ENCODE results near the gene ADGRB3. TPM values are rescaled to one million over a fixed set of nuclear protein-coding genes. Genes with fewer than 3 reads are reported as not detected.

ADGRB3 gene
- total and polyA plus RNA-seq, 2 donors (not counting 1 experiment from before 2014, with no cell fraction given) = not detected

- no peak overlapping the region for H3K4me3 Mint-ChIP-seq
- Histone ChIP-seq H3K9me3 (ENCODE audit: control extremely low read depth in 1 of 3, control insufficient read depth in 2 of 3, insufficient read depth in 1 of 3, low read length in 2 of 3) (no peaks in the 10 kb centered on the region), H3K4me3 (ENCODE audit: control extremely low read depth in 1 of 5, extremely low read depth in 1 of 5, insufficient read depth in 1 of 5, low read depth in 2 of 5, low read length in 4 of 5) (no peak overlapping the region), H3K79me2 (ENCODE audit: control insufficient read depth, insufficient read depth, low read length) (no peaks in the 10 kb centered on the region), H4K20me1 (ENCODE audit: control insufficient read depth, insufficient read depth, low read length, poor library complexity, severe bottlenecking) (no peaks in the 10 kb centered on the region), H3K4me2 (replicated peaks; ENCODE audit: low read depth, low read length, poor library complexity, severe bottlenecking) (no peak overlapping the region), H3K9ac (ENCODE audit: low read length) (no peak overlapping the region), H3K36me3 (replicated peaks in 1 of 2; ENCODE audit: control extremely low read depth in 1 of 2, control insufficient read depth in 1 of 2, extremely low read depth in 1 of 2, insufficient read depth in 2 of 2, low read length in 1 of 2) (no peaks in the 10 kb centered on the region), H3K27ac (ENCODE audit: low read length in 2 of 2) (no peak overlapping the region), H2AFZ (ENCODE audit: insufficient read depth, low read depth, low read length, poor library complexity, severe bottlenecking) (no peak overlapping the region), H3K4me1 (ENCODE audit: control insufficient read depth in 2 of 2, insufficient read depth in 2 of 2, low read length in 2 of 2) (no peaks in the 10 kb centered on the region), H3K27me3 (replicated peaks in 1 of 4; ENCODE audit: control extremely low read depth in 1 of 4, control insufficient read depth in 3 of 4, insufficient read depth in 4 of 4, low read length in 3 of 4) (no peaks in the 10 kb centered on the region)
- H3K27me3 Mint-ChIP-seq = no peaks in the 10 kb centered on the region
- TF ChIP-seq EZH2 (IDR thresholded peaks at IDR 0.05; ENCODE audit: borderline replicate concordance, insufficient read depth, low read depth, low read length, poor library complexity, severe bottlenecking) = no peak
- TF ChIP-seq, protein P1, sequence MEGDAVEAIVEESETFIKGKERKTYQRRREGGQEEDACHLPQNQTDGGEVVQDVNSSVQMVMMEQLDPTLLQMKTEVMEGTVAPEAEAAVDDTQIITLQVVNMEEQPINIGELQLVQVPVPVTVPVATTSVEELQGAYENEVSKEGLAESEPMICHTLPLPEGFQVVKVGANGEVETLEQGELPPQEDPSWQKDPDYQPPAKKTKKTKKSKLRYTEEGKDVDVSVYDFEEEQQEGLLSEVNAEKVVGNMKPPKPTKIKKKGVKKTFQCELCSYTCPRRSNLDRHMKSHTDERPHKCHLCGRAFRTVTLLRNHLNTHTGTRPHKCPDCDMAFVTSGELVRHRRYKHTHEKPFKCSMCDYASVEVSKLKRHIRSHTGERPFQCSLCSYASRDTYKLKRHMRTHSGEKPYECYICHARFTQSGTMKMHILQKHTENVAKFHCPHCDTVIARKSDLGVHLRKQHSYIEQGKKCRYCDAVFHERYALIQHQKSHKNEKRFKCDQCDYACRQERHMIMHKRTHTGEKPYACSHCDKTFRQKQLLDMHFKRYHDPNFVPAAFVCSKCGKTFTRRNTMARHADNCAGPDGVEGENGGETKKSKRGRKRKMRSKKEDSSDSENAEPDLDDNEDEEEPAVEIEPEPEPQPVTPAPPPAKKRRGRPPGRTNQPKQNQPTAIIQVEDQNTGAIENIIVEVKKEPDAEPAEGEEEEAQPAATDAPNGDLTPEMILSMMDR (IDR thresholded peaks at IDR 0.05) = no peak
- no peak overlapping the region for H3K27ac Mint-ChIP-seq
- POLR2A ChIA-PET = no interaction called here
- no peaks in the 10 kb centered on the region for H3K9me3 Mint-ChIP-seq (ENCODE audit: insufficient read depth)
- CTCF ChIA-PET = no interaction called here
- ATAC-seq (ENCODE audit: low read depth) (no peak), DNase-seq (no peak)
- H3K4me1 Mint-ChIP-seq = no peaks in the 10 kb centered on the region
- intact Hi-C loops (cut with micrococcal nuclease) = no loop called here
- no CpG with 5 or more reads among the region's 2 CpGs for WGBS (ENCODE audit: insufficient coverage)
Measured at GRCh38 chr6:68716620-68717019, 81.5 kb downstream of the ADGRB3 start.

DNA sequence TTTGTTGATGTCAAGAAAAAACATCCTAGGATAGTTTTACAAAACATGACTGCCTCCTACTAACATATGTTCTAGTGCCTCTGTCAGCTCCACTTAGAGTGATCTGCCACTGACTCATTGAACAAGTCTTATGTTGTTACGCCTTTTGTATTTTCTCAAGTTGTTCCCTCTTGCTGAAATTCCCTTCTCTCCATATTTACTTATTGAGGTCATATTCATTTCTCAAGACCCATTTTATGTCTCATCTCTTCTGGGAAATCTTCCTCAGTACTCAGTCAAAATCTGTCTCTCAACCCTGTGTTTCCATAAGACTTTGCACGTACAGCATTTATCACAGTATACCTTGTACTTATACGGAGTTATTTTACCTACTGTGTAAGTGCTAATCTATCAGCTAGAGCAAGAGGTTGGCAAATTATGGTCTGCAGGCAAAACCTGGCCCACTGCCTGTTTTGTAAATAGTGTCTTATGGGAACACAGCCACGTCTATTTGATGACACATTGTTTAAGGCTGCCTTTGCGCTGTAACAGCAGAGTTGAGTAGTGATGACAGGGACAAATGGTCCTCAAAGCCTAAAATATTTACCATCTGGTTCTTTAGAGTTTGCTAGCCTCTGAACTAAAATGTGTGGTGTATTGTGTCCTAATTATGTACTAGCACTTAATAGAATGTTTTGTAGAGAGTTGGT lies 83.4 kb downstream of the ADGRB3 start:
- no peak overlapping the region for H3K27ac ChIP-seq (ENCODE audit: low read length in 2 of 2)
- H3K9me3 ChIP-seq (ENCODE audit: control extremely low read depth in 1 of 3, control insufficient read depth in 2 of 3, insufficient read depth in 1 of 3, low read length in 2 of 3) = no peaks in the 10 kb centered on the region
- H3K36me3 ChIP-seq (replicated peaks in 1 of 2; ENCODE audit: control extremely low read depth in 1 of 2, control insufficient read depth in 1 of 2, extremely low read depth in 1 of 2, insufficient read depth in 2 of 2, low read length in 1 of 2) = no peaks in the 10 kb centered on the region
- no peaks in the 10 kb centered on the region for H3K4me1 ChIP-seq (ENCODE audit: control insufficient read depth in 2 of 2, insufficient read depth in 2 of 2, low read length in 2 of 2)
- H3K9ac ChIP-seq (ENCODE audit: low read length) = no peak overlapping the region
- TF ChIP-seq, protein P1 (IDR thresholded peaks at IDR 0.05) = no peak
- TF ChIP-seq EZH2 (IDR thresholded peaks at IDR 0.05; ENCODE audit: borderline replicate concordance, insufficient read depth, low read depth, low read length, poor library complexity, severe bottlenecking) = no peak
- no peak overlapping the region for H3K4me3 Mint-ChIP-seq
- DNase-seq (no peak), ATAC-seq (ENCODE audit: low read depth) (no peak)
- no peak overlapping the region for H3K27ac Mint-ChIP-seq
- no peaks in the 10 kb centered on the region for H3K27me3 Mint-ChIP-seq
- intact Hi-C loops (cut with micrococcal nuclease) = no loop called here
- no peak overlapping the region for H2AFZ ChIP-seq (ENCODE audit: insufficient read depth, low read depth, low read length, poor library complexity, severe bottlenecking)
- H4K20me1 ChIP-seq (ENCODE audit: control insufficient read depth, insufficient read depth, low read length, poor library complexity, severe bottlenecking) = no peaks in the 10 kb centered on the region
- no peak overlapping the region for H3K4me3 ChIP-seq (ENCODE audit: control extremely low read depth in 1 of 5, extremely low read depth in 1 of 5, insufficient read depth in 1 of 5, low read depth in 2 of 5, low read length in 4 of 5)
- H3K4me2 ChIP-seq (replicated peaks; ENCODE audit: low read depth, low read length, poor library complexity, severe bottlenecking) = no peak overlapping the region
- ChIA-PET POLR2A (no interaction called here), CTCF (interaction anchor here (0.6 kb wide), 1 partner anchor 123 kb away, joined by 4 read pairs; no protein-coding TSS in a partner anchor)
- H3K79me2 ChIP-seq (ENCODE audit: control insufficient read depth, insufficient read depth, low read length) = no peaks in the 10 kb centered on the region
- WGBS (ENCODE audit: insufficient coverage) = 90% methylated on average over 2 of the region's 5 CpGs
- H3K9me3 Mint-ChIP-seq (ENCODE audit: insufficient read depth) = no peaks in the 10 kb centered on the region
- H3K27me3 ChIP-seq (replicated peaks in 1 of 4; ENCODE audit: control extremely low read depth in 1 of 4, control insufficient read depth in 3 of 4, insufficient read depth in 4 of 4, low read length in 3 of 4) = no peaks in the 10 kb centered on the region
- no peaks in the 10 kb centered on the region for H3K4me1 Mint-ChIP-seq
